Measurements from ENCODE around the gene PRDX5. TPM values are rescaled to one million over a fixed set of nuclear protein-coding genes. Genes with fewer than 3 reads are reported as not detected.
"Not testable (repeated sequence)": the region's sequence is repeated elsewhere in the genome, so short reads cannot be mapped to it uniquely, and the experiment has no call there.

The PRDX5 gene
- total and polyA plus RNA-seq, 9 donors: 128 to 175 (median 164) TPM

GRCh38 chr11:64317325-64317960, 478 bp upstream of the PRDX5 start, which contains the start of gene TRMT112:
TRMT112 (minus strand) TSS chr11:64317559; CDS start chr11:64317526, 33 bp downstream.
- peaks cover 36% of the 10 kb centered on the region for H3K4me1 ChIP-seq (ENCODE audit: control insufficient read depth, insufficient read depth, low read length)

DNA sequence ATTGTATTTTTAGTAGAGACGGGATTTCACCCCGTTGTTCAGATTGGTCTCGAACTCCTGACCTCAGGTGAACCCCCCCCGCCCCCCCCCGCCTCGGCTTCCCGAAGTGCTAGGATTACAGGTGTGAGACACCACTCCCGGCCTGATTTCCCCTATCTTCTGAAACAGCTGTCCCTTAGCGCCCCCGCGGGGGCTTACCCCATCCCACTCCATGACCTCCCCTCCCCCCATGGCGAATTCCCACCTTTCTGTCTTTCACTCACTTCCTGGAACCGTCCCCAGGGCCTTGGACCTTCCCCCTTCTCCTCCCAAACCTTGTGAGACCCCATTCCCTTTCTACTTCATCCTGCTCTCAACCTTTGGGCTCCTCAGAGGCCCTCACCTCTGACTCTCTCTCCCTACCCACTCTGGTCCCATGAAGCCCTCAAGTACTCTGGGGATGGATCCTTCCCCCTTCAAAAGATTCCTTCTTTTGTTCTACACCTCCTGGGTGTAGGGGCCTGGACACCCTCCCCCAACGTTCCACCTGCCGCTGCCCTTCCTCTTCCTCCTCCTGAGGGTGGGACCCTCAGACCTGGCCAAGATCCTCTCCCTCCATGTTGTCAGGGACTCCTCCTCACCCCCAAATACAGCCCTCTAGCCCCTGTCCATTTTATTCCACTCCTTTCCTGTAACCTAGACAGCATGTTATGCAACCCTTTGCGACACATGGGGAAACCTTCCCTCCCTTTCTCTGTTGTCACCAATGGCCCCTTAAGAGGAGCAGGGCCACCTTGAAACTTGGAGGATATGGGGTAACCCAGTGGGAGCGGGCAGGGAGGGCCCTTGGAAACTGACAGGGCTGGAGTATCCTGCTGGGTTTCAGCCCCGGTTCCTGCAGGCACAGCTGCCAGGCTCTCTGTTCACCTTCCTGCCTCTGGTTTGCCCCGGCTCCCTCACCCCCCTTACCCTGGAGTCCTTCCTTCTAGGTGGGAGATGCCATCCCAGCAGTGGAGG, 1.1 kb downstream of the PRDX5 start:
- H3K9me3 ChIP-seq (replicated peaks; ENCODE audit: control insufficient read depth, low read depth, low read length): no peaks in the 10 kb centered on the region
- peak; percentile 49 for DNase-seq
- H3K27ac ChIP-seq (ENCODE audit: low read length): peak overlapping the region; percentile 91
- no peaks in the 10 kb centered on the region for H3K27me3 ChIP-seq (ENCODE audit: control insufficient read depth, insufficient read depth, low read length)
- H3K36me3 ChIP-seq (ENCODE audit: control insufficient read depth, insufficient read depth, low read length): peaks cover 50% of the 10 kb centered on the region
- H3K4me1 ChIP-seq (ENCODE audit: control insufficient read depth, insufficient read depth, low read length): peaks cover 25% of the 10 kb centered on the region
- H3K4me3 ChIP-seq (ENCODE audit: low read length): peak overlapping the region; percentile 99
- WGBS (ENCODE audit: insufficient coverage): 15% methylated on average over 8 of the region's 19 CpGs

More at GRCh38 chr11:64317325-64317960, 478 bp upstream of the PRDX5 start, which contains the start of gene TRMT112:
- H3K9me3 ChIP-seq (replicated peaks; ENCODE audit: control insufficient read depth, low read depth, low read length): no peaks in the 10 kb centered on the region
- H3K36me3 ChIP-seq (ENCODE audit: control insufficient read depth, insufficient read depth, low read length): peaks cover 47% of the 10 kb centered on the region
- H3K27me3 ChIP-seq (ENCODE audit: control insufficient read depth, insufficient read depth, low read length): no peaks in the 10 kb centered on the region
- under 1% methylated on average over 43 of the region's 43 CpGs for WGBS (ENCODE audit: insufficient coverage)
- H3K4me3 ChIP-seq (ENCODE audit: low read length): peak within 1 kb of the TSS; percentile 99
- DNase-seq: peak; percentile 99
- H3K27ac ChIP-seq (ENCODE audit: low read length): peak within 1 kb of the TSS; percentile 100

DNA sequence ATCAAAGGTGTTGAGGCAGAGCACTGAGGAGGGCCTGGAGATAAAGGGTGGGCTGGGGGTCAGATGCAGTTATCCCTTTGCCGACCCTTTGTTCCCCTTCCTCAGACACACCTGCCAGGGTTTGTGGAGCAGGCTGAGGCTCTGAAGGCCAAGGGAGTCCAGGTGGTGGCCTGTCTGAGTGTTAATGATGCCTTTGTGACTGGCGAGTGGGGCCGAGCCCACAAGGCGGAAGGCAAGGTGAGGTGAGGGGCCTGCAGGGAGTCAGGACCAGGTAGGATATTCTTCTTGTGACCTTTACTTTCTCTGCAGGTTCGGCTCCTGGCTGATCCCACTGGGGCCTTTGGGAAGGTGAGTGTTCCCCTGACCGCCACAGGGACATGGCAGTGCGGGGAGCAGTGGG, 2.6 kb downstream of the PRDX5 start:
- WGBS (ENCODE audit: insufficient coverage): 98% methylated on average over 5 of the region's 7 CpGs
- peaks cover 22% of the 10 kb centered on the region for H3K4me1 ChIP-seq (ENCODE audit: control insufficient read depth, insufficient read depth, low read length)
- H3K27me3 ChIP-seq (ENCODE audit: control insufficient read depth, insufficient read depth, low read length): no peaks in the 10 kb centered on the region
- H3K4me3 ChIP-seq (ENCODE audit: low read length): no peak overlapping the region
- H3K36me3 ChIP-seq (ENCODE audit: control insufficient read depth, insufficient read depth, low read length): peaks cover 35% of the 10 kb centered on the region
- no peaks in the 10 kb centered on the region for H3K9me3 ChIP-seq (replicated peaks; ENCODE audit: control insufficient read depth, low read depth, low read length)
- DNase-seq: no peak
- H3K27ac ChIP-seq (ENCODE audit: low read length): no peak overlapping the region

DNA sequence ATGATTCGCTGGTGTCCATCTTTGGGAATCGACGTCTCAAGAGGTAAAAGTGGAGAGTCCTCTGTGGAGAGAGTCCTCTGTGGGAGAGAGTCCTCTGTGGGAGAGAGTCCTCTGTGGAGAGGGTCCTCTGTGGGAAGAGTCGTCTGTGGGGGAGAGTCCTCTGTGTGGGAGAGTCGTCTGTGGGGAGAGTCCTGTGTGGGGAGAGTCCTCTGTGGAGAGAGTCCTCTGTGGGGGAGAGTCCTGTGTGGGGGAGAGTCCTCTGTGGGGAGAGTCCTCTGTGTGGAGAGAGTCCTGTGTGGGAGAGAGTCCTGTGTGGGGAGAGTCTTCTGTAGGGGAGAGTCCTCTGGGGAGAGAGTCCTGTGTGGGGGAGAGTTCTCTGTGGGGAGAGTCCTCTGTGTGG, 3.1 kb downstream of the PRDX5 start:
- no peak overlapping the region for H3K4me3 ChIP-seq (ENCODE audit: low read length)
- 83% methylated on average over 5 of the region's 5 CpGs for WGBS (ENCODE audit: insufficient coverage)

GRCh38 chr11:64321533-64321932, 3.6 kb downstream of the PRDX5 start:
- 92% methylated on average over 4 of the region's 5 CpGs for WGBS (ENCODE audit: insufficient coverage)
- Histone ChIP-seq H3K27ac (ENCODE audit: low read length) (no peak overlapping the region), H3K36me3 (ENCODE audit: control insufficient read depth, insufficient read depth, low read length) (peaks cover 29% of the 10 kb centered on the region), H3K4me3 (ENCODE audit: low read length) (no peak overlapping the region), H3K4me1 (ENCODE audit: control insufficient read depth, insufficient read depth, low read length) (peaks cover 17% of the 10 kb centered on the region), H3K9me3 (replicated peaks; ENCODE audit: control insufficient read depth, low read depth, low read length) (no peaks in the 10 kb centered on the region), H3K27me3 (ENCODE audit: control insufficient read depth, insufficient read depth, low read length) (no peaks in the 10 kb centered on the region)
- DNase-seq: no peak

More for the DNA sequence above, 3.1 kb downstream of the PRDX5 start:
- no peaks in the 10 kb centered on the region for H3K27me3 ChIP-seq (ENCODE audit: control insufficient read depth, insufficient read depth, low read length)
- H3K9me3 ChIP-seq (replicated peaks; ENCODE audit: control insufficient read depth, low read depth, low read length): no peaks in the 10 kb centered on the region
- H3K27ac ChIP-seq (ENCODE audit: low read length): no peak overlapping the region
- H3K4me1 ChIP-seq (ENCODE audit: control insufficient read depth, insufficient read depth, low read length): peaks cover 21% of the 10 kb centered on the region
- no peak for DNase-seq
- H3K36me3 ChIP-seq (ENCODE audit: control insufficient read depth, insufficient read depth, low read length): peaks cover 30% of the 10 kb centered on the region

DNA sequence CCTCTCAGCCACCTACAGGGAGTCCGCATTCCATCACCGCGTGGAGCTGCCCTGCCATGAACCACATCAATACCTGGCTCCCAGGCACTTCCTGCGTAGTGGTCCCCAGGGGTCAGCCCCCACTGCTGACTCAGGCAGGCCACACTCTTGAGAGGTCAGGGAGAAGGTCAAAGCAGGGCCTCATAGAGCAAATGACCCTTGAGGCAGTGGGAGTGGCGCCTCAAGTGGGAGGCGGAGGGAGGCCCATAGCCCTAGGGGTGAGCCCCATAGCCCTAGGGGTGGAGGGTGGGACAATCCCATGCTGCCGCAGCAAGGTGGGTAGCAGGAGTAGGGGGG, 5.0 kb downstream of the PRDX5 start:
- H3K36me3 ChIP-seq (ENCODE audit: control insufficient read depth, insufficient read depth, low read length): peaks cover 29% of the 10 kb centered on the region
- H3K27ac ChIP-seq (ENCODE audit: low read length): no peak overlapping the region
- no peak overlapping the region for H3K4me3 ChIP-seq (ENCODE audit: low read length)
- DNase-seq: no peak
- H3K9me3 ChIP-seq (replicated peaks; ENCODE audit: control insufficient read depth, low read depth, low read length): peaks cover 3% of the 10 kb centered on the region
- H3K4me1 ChIP-seq (ENCODE audit: control insufficient read depth, insufficient read depth, low read length): peaks cover 10% of the 10 kb centered on the region
- WGBS (ENCODE audit: insufficient coverage): 79% methylated on average over 2 of the region's 7 CpGs
- no peaks in the 10 kb centered on the region for H3K27me3 ChIP-seq (ENCODE audit: control insufficient read depth, insufficient read depth, low read length)

DNA sequence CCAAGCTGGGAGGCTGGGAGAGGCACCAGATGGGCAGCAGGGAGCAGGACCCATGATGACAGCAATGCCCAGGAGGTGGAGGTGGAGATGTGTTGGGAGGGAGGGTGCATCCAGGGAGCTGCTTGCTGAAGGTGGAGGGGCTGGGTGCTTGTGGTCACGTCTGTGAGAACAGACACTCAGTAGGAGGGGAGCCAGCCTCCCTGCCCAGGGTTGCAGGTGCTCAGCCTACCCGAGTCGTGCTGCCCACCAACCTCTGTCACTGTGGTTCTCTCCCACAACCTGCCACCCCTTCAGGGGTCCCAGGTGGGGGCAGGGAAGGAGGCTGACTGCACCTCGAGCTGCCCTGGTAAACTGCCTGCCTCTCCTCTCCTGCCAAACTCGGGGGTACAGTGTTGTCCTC, 5.5 kb downstream of the PRDX5 start:
- peaks cover 10% of the 10 kb centered on the region for H3K4me1 ChIP-seq (ENCODE audit: control insufficient read depth, insufficient read depth, low read length)
- WGBS (ENCODE audit: insufficient coverage): 67% methylated on average over 2 of the region's 5 CpGs
- no peak overlapping the region for H3K27ac ChIP-seq (ENCODE audit: low read length)
- no peaks in the 10 kb centered on the region for H3K27me3 ChIP-seq (ENCODE audit: control insufficient read depth, insufficient read depth, low read length)
- peaks cover 29% of the 10 kb centered on the region for H3K36me3 ChIP-seq (ENCODE audit: control insufficient read depth, insufficient read depth, low read length)
- no peak for DNase-seq
- H3K9me3 ChIP-seq (replicated peaks; ENCODE audit: control insufficient read depth, low read depth, low read length): peaks cover 3% of the 10 kb centered on the region
- no peak overlapping the region for H3K4me3 ChIP-seq (ENCODE audit: low read length)

DNA sequence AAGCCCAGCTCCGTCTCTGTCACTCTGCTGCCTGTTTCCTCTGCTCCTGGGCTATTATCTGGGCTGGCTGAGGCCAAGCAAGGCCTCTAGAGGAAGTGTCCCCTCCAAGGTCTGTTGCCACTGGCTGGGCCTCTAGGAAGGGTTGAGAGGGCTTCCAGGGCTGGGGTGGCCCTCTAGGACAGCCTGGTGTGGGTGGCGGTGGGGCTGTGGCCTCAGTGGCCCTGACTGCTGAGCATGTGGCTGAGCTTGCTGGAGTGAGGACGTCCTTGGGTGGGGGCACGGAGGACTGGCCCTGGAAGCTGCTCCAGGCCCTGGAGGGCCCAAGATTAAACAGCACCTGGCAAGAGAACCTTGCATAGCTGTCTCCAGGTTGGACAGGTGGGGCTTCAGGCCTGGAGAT, 6.1 kb downstream of the PRDX5 start:
- H3K4me3 ChIP-seq (ENCODE audit: low read length); H3K27me3 ChIP-seq (ENCODE audit: control insufficient read depth, insufficient read depth, low read length); H3K27ac ChIP-seq (ENCODE audit: low read length); H3K9me3 ChIP-seq (replicated peaks; ENCODE audit: control insufficient read depth, low read depth, low read length); H3K4me1 ChIP-seq (ENCODE audit: control insufficient read depth, insufficient read depth, low read length); DNase-seq: not testable (repeated sequence)
- peaks cover 29% of the 10 kb centered on the region for H3K36me3 ChIP-seq (ENCODE audit: control insufficient read depth, insufficient read depth, low read length)
- WGBS (ENCODE audit: insufficient coverage): 74% methylated on average over 3 of the region's 4 CpGs

- WGBS (ENCODE audit: insufficient coverage): 67% methylated on average over 2 of the region's 11 CpGs
- no peak overlapping the region for H3K4me3 ChIP-seq (ENCODE audit: low read length)
- no peak overlapping the region for H3K27ac ChIP-seq (ENCODE audit: low read length)
- H3K9me3 ChIP-seq (replicated peaks; ENCODE audit: control insufficient read depth, low read depth, low read length): peaks cover 3% of the 10 kb centered on the region
- H3K27me3 ChIP-seq (ENCODE audit: control insufficient read depth, insufficient read depth, low read length): peaks cover 4% of the 10 kb centered on the region
- no peaks in the 10 kb centered on the region for H3K4me1 ChIP-seq (ENCODE audit: control insufficient read depth, insufficient read depth, low read length)
- no peak for DNase-seq
- peaks cover 24% of the 10 kb centered on the region for H3K36me3 ChIP-seq (ENCODE audit: control insufficient read depth, insufficient read depth, low read length)
Observed at GRCh38 chr11:64324692-64325469, 7.0 kb downstream of the PRDX5 start.

Data from muscle of leg (tissue), 11 donors.